Caco-2 (cell line): ENCODE measurements around the gene ATP6V0D1. TPM values are rescaled to one million over a fixed set of nuclear protein-coding genes. Genes with fewer than 3 reads are reported as not detected.
A peak's percentile ranks its signal among the peaks of the same experiment; 100 is the strongest.

Experiments used
- BruUV-seq: library from RNA; stranded (reverse); fragments of 400-500 nt; replicated peaks from 2 replicates; lab custom pipeline; 2021; lab: Mats Ljungman, UMichigan
- CTCF ChIA-PET: fragments of 300-600 bp; sonication (Branson Sonifier 250); formaldehyde crosslinking; loops from one replicate; lab custom pipeline; 2022; ENCODE audit warnings: antibody characterized with exemption; lab: Charles Lee
- POLR2A ChIA-PET: fragments of 300-600 bp; sonication (Branson Sonifier 250); formaldehyde crosslinking; loops from one replicate; lab custom pipeline; 2022; ENCODE audit warnings: antibody characterized with exemption; lab: Charles Lee
- DNase-seq, 2 experiments: peaks; one replicate each; pipeline versions ENCODE4 v3.0.0 to v3.0.0-alpha.2; 2020 to 2022
- H3K27me3 ChIP-seq: replicated peaks from 2 replicates; pipeline ENCODE4 v1.6.0; 2011; ENCODE audit warnings: low read length; ENCODE audit not compliant: control insufficient read depth, insufficient read depth
- H3K36me3 ChIP-seq: 2 replicates; pipeline ENCODE4 v1.5.1; 2011; ENCODE audit warnings: low read length; ENCODE audit not compliant: control insufficient read depth, insufficient read depth
- H3K4me1 ChIP-seq: fragments of 250-450 bp; sonication (Bioruptor Pico); 2 replicates; pipeline ENCODE4 v1.5.1; 2020; ENCODE audit warnings: mild to moderate bottlenecking
- H3K4me3 ChIP-seq: 2 replicates; pipeline ENCODE4 v1.5.1; 2011; ENCODE audit warnings: low read depth, mild to moderate bottlenecking, control low read depth, low read length
- H3K9me3 ChIP-seq: fragments of 250-450 bp; sonication (Bioruptor Pico); 2 replicates; pipeline ENCODE4 v1.5.1; 2020; ENCODE audit warnings: mild to moderate bottlenecking, moderate library complexity
- H3K27ac Mint-ChIP-seq: one replicate; pipeline ENCODE4 v1.8.0; 2022; ENCODE audit warnings: mixed read lengths; ENCODE audit not compliant: unreplicated experiment
- H3K27me3 Mint-ChIP-seq: one replicate; pipeline ENCODE4 v1.8.0; 2022; ENCODE audit warnings: mixed read lengths; ENCODE audit not compliant: insufficient read depth, unreplicated experiment
- H3K36me3 Mint-ChIP-seq: one replicate; pipeline ENCODE4 v1.8.0; 2022; ENCODE audit warnings: mild to moderate bottlenecking, mixed read lengths; ENCODE audit not compliant: insufficient read depth, unreplicated experiment
- H3K4me1 Mint-ChIP-seq: one replicate; pipeline ENCODE4 v1.8.0; 2022; ENCODE audit warnings: low read depth, mixed read lengths; ENCODE audit not compliant: unreplicated experiment
- H3K4me3 Mint-ChIP-seq: one replicate; pipeline ENCODE4 v1.8.0; 2022; ENCODE audit warnings: mild to moderate bottlenecking, moderate library complexity, mixed read lengths; ENCODE audit not compliant: unreplicated experiment
- H3K9me3 Mint-ChIP-seq: one replicate; pipeline ENCODE4 v1.8.0; 2022; ENCODE audit warnings: mixed read lengths; ENCODE audit not compliant: unreplicated experiment
- intact Hi-C: fragments of 100-400 bp; cut with micrococcal nuclease; formaldehyde crosslinking; loops from one replicate; pipeline ENCODE4 v1.10.0; 2022; ENCODE audit not compliant: unreplicated experiment
- total RNA-seq: library from RNA; stranded (reverse); gene quantifications from 2 replicates; pipeline ENCODE4 v1.2.3, GENCODE V29; 2022
- TF ChIP-seq, protein P1 (sequence below), 2 experiments: fragments of 200-600 bp in 1 of 2; IDR thresholded peaks; 1 replicate in 1 of 2; 2 replicates in 1 of 2; pipeline versions ENCODE4 v1.5.1 to v1.8.0; 2011 to 2022; ENCODE audit warnings: antibody characterized with exemption in 1 of 2, control low read depth in 1 of 2, inconsistent platforms in 1 of 2, low read depth in 1 of 2, low read length in 1 of 2, mild to moderate bottlenecking in 1 of 2, moderate library complexity in 1 of 2; ENCODE audit not compliant: insufficient read depth in 1 of 2, severe bottlenecking in 1 of 2, unreplicated experiment in 1 of 2

The ATP6V0D1 gene
- total RNA-seq, 1 experiment from 2014 or later = 110 TPM

DNA sequence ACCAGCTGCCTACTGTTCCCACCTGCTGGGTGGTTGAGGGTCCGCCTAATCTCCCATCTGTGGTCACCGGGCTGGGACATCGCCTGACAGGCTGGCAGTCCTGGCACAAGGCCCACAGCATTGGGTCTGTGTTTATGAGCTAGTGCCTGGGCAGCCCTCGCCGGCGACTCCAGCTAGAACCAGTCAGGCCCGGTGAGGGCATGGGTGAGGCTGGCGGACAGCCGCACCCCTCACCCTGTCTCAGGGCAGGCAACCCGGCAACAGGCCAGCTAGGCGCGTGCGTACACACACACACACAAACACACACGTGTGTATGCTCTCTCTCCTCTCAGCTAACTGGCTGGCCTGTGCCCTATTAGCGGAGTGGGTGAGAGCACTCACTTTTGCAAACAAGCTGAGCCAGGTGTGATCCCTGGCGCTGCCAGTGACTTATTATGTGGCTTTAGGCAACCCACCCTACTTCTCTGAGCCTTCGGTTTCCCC is 39.6 kb downstream of the ATP6V0D1 start:
- Mint-ChIP-seq H3K36me3 (peaks cover 16% of the 10 kb centered on the region), H3K27me3 (no peaks in the 10 kb centered on the region), H3K4me3 (no peak overlapping the region), H3K9me3 (no peaks in the 10 kb centered on the region), H3K27ac (no peak overlapping the region), H3K4me1 (no peaks in the 10 kb centered on the region)
- TF ChIP-seq, protein P1, sequence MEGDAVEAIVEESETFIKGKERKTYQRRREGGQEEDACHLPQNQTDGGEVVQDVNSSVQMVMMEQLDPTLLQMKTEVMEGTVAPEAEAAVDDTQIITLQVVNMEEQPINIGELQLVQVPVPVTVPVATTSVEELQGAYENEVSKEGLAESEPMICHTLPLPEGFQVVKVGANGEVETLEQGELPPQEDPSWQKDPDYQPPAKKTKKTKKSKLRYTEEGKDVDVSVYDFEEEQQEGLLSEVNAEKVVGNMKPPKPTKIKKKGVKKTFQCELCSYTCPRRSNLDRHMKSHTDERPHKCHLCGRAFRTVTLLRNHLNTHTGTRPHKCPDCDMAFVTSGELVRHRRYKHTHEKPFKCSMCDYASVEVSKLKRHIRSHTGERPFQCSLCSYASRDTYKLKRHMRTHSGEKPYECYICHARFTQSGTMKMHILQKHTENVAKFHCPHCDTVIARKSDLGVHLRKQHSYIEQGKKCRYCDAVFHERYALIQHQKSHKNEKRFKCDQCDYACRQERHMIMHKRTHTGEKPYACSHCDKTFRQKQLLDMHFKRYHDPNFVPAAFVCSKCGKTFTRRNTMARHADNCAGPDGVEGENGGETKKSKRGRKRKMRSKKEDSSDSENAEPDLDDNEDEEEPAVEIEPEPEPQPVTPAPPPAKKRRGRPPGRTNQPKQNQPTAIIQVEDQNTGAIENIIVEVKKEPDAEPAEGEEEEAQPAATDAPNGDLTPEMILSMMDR (IDR thresholded peaks at IDR 0.05; ENCODE audit: insufficient read depth in 1 of 2, low read depth in 1 of 2, low read length in 1 of 2, severe bottlenecking in 1 of 2, unreplicated experiment in 1 of 2) = no peak
- Histone ChIP-seq H3K4me1 (no peaks in the 10 kb centered on the region), H3K27me3 (no peaks in the 10 kb centered on the region), H3K4me3 (no peak overlapping the region), H3K36me3 (peaks cover 7% of the 10 kb centered on the region), H3K9me3 (no peaks in the 10 kb centered on the region)
- ChIA-PET CTCF (no interaction called here), POLR2A (no interaction called here)
- no peak for DNase-seq
- intact Hi-C loops = no loop called here
- no TSS peak for BruUV-seq

DNA sequence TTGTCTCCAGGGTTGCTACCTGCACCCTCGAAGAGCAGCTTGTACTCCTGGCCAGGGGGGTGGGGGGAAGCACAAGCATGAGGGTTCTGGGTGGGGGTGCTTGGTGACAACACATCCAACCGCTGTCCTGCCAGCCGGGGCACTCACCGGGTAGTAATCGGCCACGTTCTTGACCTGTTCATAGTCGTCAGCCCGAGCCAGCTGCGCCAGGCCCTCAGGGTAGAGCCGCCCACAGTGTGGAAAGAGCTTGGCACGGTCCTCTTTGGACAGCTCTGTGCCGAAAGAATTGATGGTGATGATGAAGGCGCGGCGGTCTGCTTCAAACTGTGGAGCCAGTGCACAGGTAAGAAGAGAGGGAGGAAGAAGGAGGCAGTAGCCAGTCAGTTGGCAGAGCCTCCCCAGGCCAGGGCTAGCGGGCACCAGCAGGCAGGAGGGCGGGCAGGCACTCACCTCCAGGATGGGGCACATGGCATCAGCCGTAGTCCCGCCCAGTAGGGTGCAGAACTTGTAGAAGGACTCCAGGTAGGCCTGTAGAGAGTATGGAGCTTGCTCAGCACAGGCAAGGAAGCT is 42.0 kb downstream of the ATP6V0D1 start:
- no peaks in the 10 kb centered on the region for H3K27me3 Mint-ChIP-seq
- no peaks in the 10 kb centered on the region for H3K9me3 Mint-ChIP-seq
- no peak for DNase-seq
- Histone ChIP-seq H3K4me3 (no peak overlapping the region), H3K4me1 (no peaks in the 10 kb centered on the region), H3K27me3 (no peaks in the 10 kb centered on the region), H3K36me3 (peaks cover 5% of the 10 kb centered on the region), H3K9me3 (no peaks in the 10 kb centered on the region)
- no peaks in the 10 kb centered on the region for H3K4me1 Mint-ChIP-seq
- POLR2A ChIA-PET = no interaction called here
- H3K4me3 Mint-ChIP-seq = no peak overlapping the region
- TF ChIP-seq, protein P1 (IDR thresholded peaks at IDR 0.05; ENCODE audit: insufficient read depth in 1 of 2, low read depth in 1 of 2, low read length in 1 of 2, severe bottlenecking in 1 of 2, unreplicated experiment in 1 of 2) = no peak
- CTCF ChIA-PET = interaction anchor here (1.0 kb wide), 1 partner anchor 11 kb away, joined by 4 read pairs; no protein-coding TSS in a partner anchor
- peaks cover 16% of the 10 kb centered on the region for H3K36me3 Mint-ChIP-seq
- no peak overlapping the region for H3K27ac Mint-ChIP-seq
- BruUV-seq = no TSS peak
- intact Hi-C loops = no loop called here

DNA sequence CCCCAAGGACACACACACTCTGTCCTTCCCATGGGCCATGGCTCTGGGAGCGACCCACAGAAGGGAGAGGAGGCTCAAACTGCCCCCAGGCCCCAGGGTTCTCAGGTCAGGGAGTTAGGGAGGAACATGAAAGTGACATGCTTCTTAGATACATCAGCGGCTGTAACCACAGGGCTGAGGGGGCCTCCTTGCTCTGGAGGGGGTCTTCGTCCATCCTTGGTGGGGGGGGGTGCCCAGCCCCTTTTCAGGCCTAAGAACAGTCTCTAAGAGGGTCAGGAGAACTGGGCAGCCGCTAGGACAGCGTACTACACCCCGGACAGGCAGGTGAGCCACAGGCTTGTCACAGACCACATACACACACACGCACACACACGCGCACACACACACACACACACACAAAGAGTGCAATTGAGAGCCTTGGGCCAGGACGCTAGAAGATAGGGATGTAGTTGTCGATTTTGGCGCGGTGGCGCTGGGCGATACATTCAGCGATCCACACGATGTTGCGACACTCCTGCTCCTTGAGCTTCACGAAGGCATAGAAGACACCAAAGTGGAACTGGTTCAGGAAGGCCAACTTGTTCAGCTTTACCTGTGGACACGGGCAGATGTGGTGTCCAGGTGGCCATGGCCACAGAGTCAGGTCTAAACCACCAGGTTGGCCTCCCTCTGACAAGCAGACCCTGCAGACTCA is 42.7 kb downstream of the ATP6V0D1 start:
- BruUV-seq = TSS peak; percentile 89
- Mint-ChIP-seq H3K27ac (no peak overlapping the region), H3K4me3 (no peak overlapping the region), H3K27me3 (no peaks in the 10 kb centered on the region), H3K9me3 (no peaks in the 10 kb centered on the region), H3K4me1 (no peaks in the 10 kb centered on the region), H3K36me3 (peaks cover 16% of the 10 kb centered on the region)
- intact Hi-C loops = no loop called here
- TF ChIP-seq, protein P1 (IDR thresholded peaks at IDR 0.05; ENCODE audit: insufficient read depth in 1 of 2, low read depth in 1 of 2, low read length in 1 of 2, severe bottlenecking in 1 of 2, unreplicated experiment in 1 of 2) = no peak
- Histone ChIP-seq H3K9me3 (no peaks in the 10 kb centered on the region), H3K27me3 (no peaks in the 10 kb centered on the region), H3K4me3 (no peak overlapping the region), H3K36me3 (peaks cover 5% of the 10 kb centered on the region), H3K4me1 (no peaks in the 10 kb centered on the region)
- ChIA-PET CTCF (interaction anchor here (1.0 kb wide), 1 partner anchor 10 kb away, joined by 4 read pairs; no protein-coding TSS in a partner anchor), POLR2A (no interaction called here)
- no peak for DNase-seq
